Uterus (tissue), 4 donors: ENCODE results near the gene MPND. TPM values are rescaled to one million over a fixed set of nuclear protein-coding genes. Genes with fewer than 3 reads are reported as not detected.

ENCODE experiments used
- DNase-seq, 2 donors: peaks; one replicate each; pipeline ENCODE4 v3.0.0-alpha.2; 2019 to 2020
- H3K27ac ChIP-seq, 2 donors: fragments of 200-600 bp; sonication (generic); 1 replicate in 1 of 2; 2 replicates in 1 of 2; pipeline ENCODE4 v1.5.1; 2016 to 2018
- H3K27me3 ChIP-seq, 2 donors: fragments of 200-600 bp; sonication (generic); one replicate each; pipeline ENCODE4 v1.5.1; 2018 to 2019; ENCODE audit warnings: control low read depth in 1 of 2
- H3K36me3 ChIP-seq, 2 donors: fragments of 200-600 bp; sonication (generic); one replicate each; pipeline ENCODE4 v1.5.1; 2019; ENCODE audit warnings: control low read depth in 1 of 2
- H3K4me1 ChIP-seq, 2 donors: fragments of 200-600 bp; sonication (generic); one replicate each; pipeline ENCODE4 v1.5.1; 2018 to 2019; ENCODE audit warnings: control low read depth in 1 of 2
- H3K4me3 ChIP-seq, 2 donors: fragments of 200-600 bp; sonication (generic); 1 replicate in 1 of 2; 2 replicates in 1 of 2; pipeline ENCODE4 v1.5.1; 2018 to 2019; ENCODE audit warnings: mild to moderate bottlenecking in 1 of 2
- H3K9me3 ChIP-seq, 2 donors: fragments of 200-600 bp; sonication (generic); one replicate each; pipeline ENCODE4 v1.5.1; 2019; ENCODE audit warnings: control low read depth in 1 of 2
- POLR2A ChIP-seq, 2 donors: fragments of 450-650 bp; IDR thresholded peaks; one replicate each; pipeline ENCODE4 v1.6.1; 2016; ENCODE audit warnings: antibody characterized with exemption in 2 of 2, mild to moderate bottlenecking in 1 of 2, moderate library complexity in 1 of 2
- intact Hi-C: fragments of 100-400 bp; cut with DNase I; formaldehyde crosslinking; loops from one replicate; pipeline ENCODE4 v1.15.1; 2023; ENCODE audit warnings: low total_unique reads
- total RNA-seq, 4 donors: library from RNA; depleted of rRNA in 3 of 4; stranded (reverse); fragments of >200 nt in 3 of 4; gene quantifications; one replicate each; pipeline versions ENCODE4 v1.1.0 to v1.2.4, GENCODE V29; 2014 to 2023
- TF ChIP-seq, protein P1 (sequence below), 4 experiments: fragments of 200-600 bp in 2 of 4; fragments of 450-650 bp in 2 of 4; sonication (generic) in 2 of 4; IDR thresholded peaks; one replicate each; pipeline ENCODE4 v1.5.1; 2016 to 2019; ENCODE audit warnings: antibody characterized with exemption in 4 of 4, mild to moderate bottlenecking in 2 of 4, moderate library complexity in 1 of 4
- donor health status: DM: yes; HTN: yes; CAD: no.

Gene MPND
- total RNA-seq, 4 donors from 2014 or later = 0.51 to 13.8 (median 5.8) TPM; not detected in 1

DNA sequence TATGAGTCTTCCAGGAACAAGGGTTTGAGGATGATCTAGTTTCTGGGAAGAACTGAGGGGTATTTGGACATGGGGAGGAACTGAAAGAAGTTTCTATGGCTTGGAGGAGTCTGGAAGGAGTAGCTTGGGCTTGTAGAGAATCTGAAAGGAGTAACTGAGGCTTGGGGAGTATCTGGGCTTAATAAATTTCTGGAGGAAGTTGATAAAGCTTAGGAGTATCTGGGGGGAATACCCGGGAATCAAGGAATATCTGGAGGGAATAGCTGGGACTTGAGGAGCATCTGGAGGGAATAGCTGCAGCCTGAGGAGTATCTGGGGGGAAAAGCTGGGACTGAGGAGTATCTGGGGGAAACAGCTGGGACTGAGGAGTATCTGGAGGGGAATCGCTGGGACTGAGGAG is 22.9 kb upstream of the MPND start:
- no peak for DNase-seq
- H3K4me1 ChIP-seq = no peaks in the 10 kb centered on the region
- intact Hi-C loops = no loop called here

DNA sequence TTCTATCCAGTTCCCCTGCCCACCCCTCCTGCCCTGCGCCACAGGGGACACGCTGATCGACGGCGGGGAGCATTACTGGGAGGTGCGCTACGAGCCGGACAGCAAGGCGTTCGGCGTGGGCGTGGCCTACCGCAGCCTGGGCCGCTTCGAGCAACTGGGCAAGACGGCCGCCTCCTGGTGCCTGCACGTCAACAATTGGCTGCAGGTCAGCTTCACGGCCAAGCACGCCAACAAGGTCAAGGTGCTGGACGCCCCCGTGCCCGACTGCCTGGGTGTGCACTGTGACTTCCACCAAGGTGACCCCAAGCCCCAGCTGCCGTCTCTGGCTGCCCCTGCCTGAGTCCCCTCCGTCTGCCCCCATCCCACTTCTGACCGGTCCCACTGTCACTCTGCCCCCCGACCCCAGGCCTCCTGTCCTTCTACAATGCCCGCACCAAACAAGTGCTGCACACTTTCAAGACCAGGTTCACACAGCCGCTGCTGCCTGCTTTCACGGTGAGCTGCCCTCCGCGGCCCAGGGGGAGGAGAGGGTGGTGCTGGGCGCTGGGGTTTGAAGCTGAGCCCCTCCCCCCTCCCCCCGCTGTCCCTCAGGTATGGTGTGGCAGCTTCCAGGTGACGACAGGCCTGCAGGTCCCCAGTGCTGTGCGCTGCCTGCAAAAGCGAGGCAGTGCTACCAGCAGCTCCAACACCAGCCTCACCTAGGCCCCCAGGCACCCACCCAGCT is 20.3 kb upstream of the MPND start:
- no peaks in the 10 kb centered on the region for H3K27me3 ChIP-seq
- H3K27ac ChIP-seq = no peak overlapping the region
- no peak for DNase-seq
- intact Hi-C loops = no loop called here
- no peak overlapping the region for H3K4me3 ChIP-seq
- H3K36me3 ChIP-seq = no peaks in the 10 kb centered on the region
- H3K4me1 ChIP-seq = peaks cover 0 to 11% of the 10 kb centered on the region in 2 donors
- TF ChIP-seq, protein P1, sequence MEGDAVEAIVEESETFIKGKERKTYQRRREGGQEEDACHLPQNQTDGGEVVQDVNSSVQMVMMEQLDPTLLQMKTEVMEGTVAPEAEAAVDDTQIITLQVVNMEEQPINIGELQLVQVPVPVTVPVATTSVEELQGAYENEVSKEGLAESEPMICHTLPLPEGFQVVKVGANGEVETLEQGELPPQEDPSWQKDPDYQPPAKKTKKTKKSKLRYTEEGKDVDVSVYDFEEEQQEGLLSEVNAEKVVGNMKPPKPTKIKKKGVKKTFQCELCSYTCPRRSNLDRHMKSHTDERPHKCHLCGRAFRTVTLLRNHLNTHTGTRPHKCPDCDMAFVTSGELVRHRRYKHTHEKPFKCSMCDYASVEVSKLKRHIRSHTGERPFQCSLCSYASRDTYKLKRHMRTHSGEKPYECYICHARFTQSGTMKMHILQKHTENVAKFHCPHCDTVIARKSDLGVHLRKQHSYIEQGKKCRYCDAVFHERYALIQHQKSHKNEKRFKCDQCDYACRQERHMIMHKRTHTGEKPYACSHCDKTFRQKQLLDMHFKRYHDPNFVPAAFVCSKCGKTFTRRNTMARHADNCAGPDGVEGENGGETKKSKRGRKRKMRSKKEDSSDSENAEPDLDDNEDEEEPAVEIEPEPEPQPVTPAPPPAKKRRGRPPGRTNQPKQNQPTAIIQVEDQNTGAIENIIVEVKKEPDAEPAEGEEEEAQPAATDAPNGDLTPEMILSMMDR (IDR thresholded peaks at IDR 0.05) = no peak
- TF ChIP-seq POLR2A (IDR thresholded peaks at IDR 0.05) = no peak
- no peaks in the 10 kb centered on the region for H3K9me3 ChIP-seq

More for the DNA sequence above, 22.9 kb upstream of the MPND start:
- Histone ChIP-seq H3K9me3 (no peaks in the 10 kb centered on the region), H3K27me3 (no peaks in the 10 kb centered on the region), H3K4me3 (no peak overlapping the region), H3K36me3 (no peaks in the 10 kb centered on the region), H3K27ac (no peak overlapping the region)
- TF ChIP-seq, protein P1 (IDR thresholded peaks at IDR 0.05) = no peak
- no peak for TF ChIP-seq POLR2A (IDR thresholded peaks at IDR 0.05)

DNA sequence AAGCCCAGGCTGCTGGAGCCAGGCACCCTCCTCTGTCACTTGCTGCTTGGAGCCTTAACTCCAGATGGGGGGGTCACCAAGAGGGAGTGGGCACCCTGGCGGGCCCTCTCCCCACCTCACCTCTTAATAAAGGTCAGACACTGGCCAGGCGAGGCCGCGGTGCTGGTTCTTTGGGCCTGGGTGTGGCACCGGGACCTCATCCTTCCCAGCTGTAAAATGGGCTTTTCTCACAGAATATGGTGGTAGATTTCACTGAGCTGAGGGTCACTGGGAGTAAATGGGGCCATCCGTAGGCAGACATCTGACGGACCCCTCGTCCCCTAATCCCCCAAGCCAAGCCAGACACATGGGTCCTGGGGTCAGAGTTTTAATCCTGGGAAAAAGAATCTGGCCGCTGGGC is 19.7 kb upstream of the MPND start:
- TF ChIP-seq POLR2A (IDR thresholded peaks at IDR 0.05) = no peak
- TF ChIP-seq, protein P1 (IDR thresholded peaks at IDR 0.05) = no peak
- H3K9me3 ChIP-seq = no peaks in the 10 kb centered on the region
- no peaks in the 10 kb centered on the region for H3K36me3 ChIP-seq
- peaks cover 0 to 11% of the 10 kb centered on the region in 2 donors for H3K4me1 ChIP-seq
- DNase-seq = no peak
- H3K27ac ChIP-seq = no peak overlapping the region
- no peaks in the 10 kb centered on the region for H3K27me3 ChIP-seq
- no peak overlapping the region for H3K4me3 ChIP-seq
- intact Hi-C loops = no loop called here

DNA sequence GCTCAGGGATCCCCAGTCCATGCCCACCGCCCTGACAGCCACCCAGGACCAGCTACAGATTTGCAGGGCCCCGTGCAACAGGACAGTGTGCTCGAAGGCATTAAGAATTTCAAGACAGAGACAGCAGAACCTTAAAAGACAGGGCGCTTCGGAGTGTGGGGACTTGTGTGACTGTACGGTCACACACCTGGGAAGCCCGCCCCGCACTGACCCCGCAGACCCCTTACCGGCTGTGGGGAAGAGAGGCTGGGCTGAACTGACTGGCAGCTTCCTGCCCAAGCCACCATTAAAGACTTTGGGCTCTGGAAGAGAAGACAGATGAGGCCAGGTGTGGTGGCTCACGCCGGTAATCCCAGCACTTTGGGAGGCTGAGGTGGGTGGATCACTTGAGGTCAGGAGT is 19.1 kb upstream of the MPND start:
- no peaks in the 10 kb centered on the region for H3K9me3 ChIP-seq
- H3K27ac ChIP-seq = no peak overlapping the region
- peaks cover 0 to 11% of the 10 kb centered on the region in 2 donors for H3K4me1 ChIP-seq
- intact Hi-C loops = no loop called here
- no peak for DNase-seq
- no peak overlapping the region for H3K4me3 ChIP-seq
- H3K36me3 ChIP-seq = no peaks in the 10 kb centered on the region
- H3K27me3 ChIP-seq = no peaks in the 10 kb centered on the region
- TF ChIP-seq, protein P1 (IDR thresholded peaks at IDR 0.05) = no peak
- TF ChIP-seq POLR2A (IDR thresholded peaks at IDR 0.05) = no peak

DNA sequence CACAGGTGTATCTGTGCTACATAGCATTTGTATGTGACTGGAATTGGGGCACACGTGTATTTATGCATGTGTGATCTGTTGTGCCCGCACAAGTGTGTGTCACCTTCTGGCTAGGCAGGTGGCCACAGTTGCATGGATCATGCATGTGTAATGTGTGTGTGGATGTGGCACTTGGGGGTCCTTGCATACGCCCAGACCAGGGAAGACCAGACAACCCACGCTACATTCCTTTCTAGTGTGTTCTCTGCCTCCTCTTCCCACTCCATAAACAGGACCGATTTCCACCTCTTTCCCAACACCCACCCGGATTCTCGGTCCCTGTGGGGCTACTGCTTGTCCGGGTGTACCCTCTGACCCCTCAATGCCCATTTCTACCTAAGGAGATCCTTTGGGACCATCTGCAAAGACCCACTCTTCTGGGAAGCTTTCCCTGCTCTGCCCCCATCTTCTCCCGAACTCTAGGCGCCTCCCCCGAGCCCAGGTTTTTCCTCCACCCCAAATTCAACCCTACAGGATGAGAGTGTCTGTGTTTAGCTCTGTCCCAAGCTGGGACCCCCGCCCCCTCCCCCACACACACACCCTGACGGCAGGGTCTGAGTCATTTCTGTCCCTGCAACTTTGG is 17.0 kb upstream of the MPND start:
- Histone ChIP-seq H3K27ac (no peak overlapping the region), H3K9me3 (no peaks in the 10 kb centered on the region), H3K27me3 (no peaks in the 10 kb centered on the region), H3K4me3 (no peak overlapping the region), H3K4me1 (peaks cover 0 to 11% of the 10 kb centered on the region in 2 donors), H3K36me3 (no peaks in the 10 kb centered on the region)
- TF ChIP-seq POLR2A (IDR thresholded peaks at IDR 0.05) = no peak
- TF ChIP-seq, protein P1 (IDR thresholded peaks at IDR 0.05) = no peak
- intact Hi-C loops = no loop called here
- no peak for DNase-seq
